ENCODE results near the gene ZNF841. TPM values are rescaled to one million over a fixed set of nuclear protein-coding genes. Genes with fewer than 3 reads are reported as not detected.

The ZNF841 gene
- total and polyA plus RNA-seq, 2 of the 13 experiments (the other 11 are each of a cell fraction or from before 2014, with no cell fraction given), result 6.2 to 14.2 TPM

- peak; percentile 83; the same call in 1 of the 2 replicates for TF ChIP-seq ZFP91 (CRISPR knock-in tag; IDR thresholded peaks at IDR 0.05; ENCODE audit: borderline replicate concordance)
- TF ChIP-seq ZFY (CRISPR knock-in tag; IDR thresholded peaks at IDR 0.05), result peak; percentile 92
- peak; percentile 96 for TF ChIP-seq ZMYM4 (CRISPR knock-in tag; IDR thresholded peaks at IDR 0.05)
- no peak for TF ChIP-seq ZBTB21 (CRISPR knock-in tag; IDR thresholded peaks at IDR 0.05)
- peak in 1 of 2 experiments; percentile 31; a peak in 2 of 4 replicates for TF ChIP-seq KLF16 (CRISPR knock-in tag; IDR thresholded peaks at IDR 0.05)
- TF ChIP-seq RFX5 (IDR thresholded peaks at IDR 0.05; ENCODE audit: low read depth, low read length), result peak; percentile 33; the same call in 1 of the 2 replicates
- no peak for TF ChIP-seq HNF1A (IDR thresholded peaks at IDR 0.05; ENCODE audit: low read depth)
- TF ChIP-seq HNF1A (CRISPR knock-in tag; IDR thresholded peaks at IDR 0.05; ENCODE audit: borderline replicate concordance), result peak; percentile 77; the same call in 1 of the 2 replicates
- peak; percentile 93; the same call in 1 of the 2 replicates for TF ChIP-seq NFKB2 (CRISPR knock-in tag; IDR thresholded peaks at IDR 0.05; ENCODE audit: borderline replicate concordance)
- 0 out of 2 replicates have a peak, but pooled peaks have one; percentile 34 for TF ChIP-seq ZNF572 (CRISPR knock-in tag; IDR thresholded peaks at IDR 0.05)
- peak; percentile 64; the same call in 1 of the 2 replicates for TF ChIP-seq ZBTB38 (CRISPR knock-in tag; IDR thresholded peaks at IDR 0.05)
- peak; percentile 84 to 93 for TF ChIP-seq POLR2A (IDR thresholded peaks at IDR 0.05; ENCODE audit: insufficient read depth in 1 of 2, low read depth in 2 of 2, low read length in 2 of 2)
- TF ChIP-seq HNF1B (CRISPR knock-in tag; IDR thresholded peaks at IDR 0.05), result peak; percentile 86
- TF ChIP-seq MLLT10 (CRISPR knock-in tag; IDR thresholded peaks at IDR 0.05), result no peak
- TF ChIP-seq MEF2D (CRISPR knock-in tag; IDR thresholded peaks at IDR 0.05), result peak; percentile 67
- TF ChIP-seq KAT7 (CRISPR knock-in tag; IDR thresholded peaks at IDR 0.05; ENCODE audit: borderline replicate concordance), result peak; percentile 74; the same call in 1 of the 2 replicates
- TF ChIP-seq ZFP36L1 (CRISPR knock-in tag; IDR thresholded peaks at IDR 0.05), result 0 out of 2 replicates have a peak, but pooled peaks have one; percentile 11
- peak; percentile 73 for TF ChIP-seq TBX2 (CRISPR knock-in tag; IDR thresholded peaks at IDR 0.05; ENCODE audit: borderline replicate concordance)
- peak; percentile 58; the same call in 1 of the 2 replicates for TF ChIP-seq HINFP (CRISPR knock-in tag; IDR thresholded peaks at IDR 0.05; ENCODE audit: low read depth)
- TF ChIP-seq PAF1 (CRISPR knock-in tag; IDR thresholded peaks at IDR 0.05), result no peak
Observed at GRCh38 chr19:52028027-52028779, 67.4 kb downstream of the ZNF841 start, which contains the start of gene ZNF614 (continued).

Data from HepG2 (cell line).